Astrocyte of the cerebellum (primary cell): ENCODE data around the gene FCN2.

Experiments
- DNase-seq: peaks from one replicate; pipeline ENCODE4 v3.0.0-alpha.2; 2011; ENCODE audit warnings: low read depth
- H3K4me3 ChIP-seq: 2 replicates; pipeline ENCODE4 v1.5.1; 2011; ENCODE audit warnings: mild to moderate bottlenecking, low read depth, low read length, moderate library complexity
- in situ Hi-C: cut with HindIII; loops from 2 replicates; pipeline ENCODE4 v1.10.0; 2017; ENCODE audit warnings: low sequenced_read_pairs
- TF ChIP-seq, protein P1 (sequence below): IDR thresholded peaks from 2 replicates; pipeline ENCODE4 v1.5.1; 2012; ENCODE audit warnings: low read length, low read depth, moderate library complexity, mild to moderate bottlenecking; ENCODE audit errors: missing control alignments

The FCN2 gene

DNA sequence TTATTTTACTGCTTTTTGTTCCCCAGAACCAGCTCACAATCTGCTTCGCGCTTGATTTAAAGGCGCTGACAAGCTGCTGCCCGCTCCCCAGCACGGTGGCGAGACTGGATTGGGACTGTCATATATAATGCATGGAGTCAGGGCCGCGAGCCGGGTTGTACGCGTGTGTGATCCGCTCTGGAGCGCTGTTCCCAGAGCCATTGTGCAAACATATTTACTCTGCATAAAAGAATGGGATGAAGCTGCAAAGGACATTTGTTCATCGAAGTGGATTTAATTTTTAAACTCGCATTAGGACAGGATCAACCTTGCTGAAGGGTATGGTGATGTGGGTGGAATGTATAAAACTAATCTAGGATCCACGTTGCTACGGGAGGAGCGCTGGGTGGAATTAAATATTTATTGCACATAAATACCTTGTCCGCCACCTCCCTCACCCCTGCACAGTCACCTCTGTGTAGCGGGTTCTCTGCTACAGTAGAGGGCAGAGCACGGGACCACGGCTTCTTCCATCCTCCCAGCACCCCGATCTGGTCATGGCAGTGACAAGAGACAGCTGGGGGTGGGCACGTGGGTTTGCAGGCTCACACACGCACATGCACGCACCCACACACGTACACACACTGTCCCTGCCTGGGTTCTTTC lies 55.2 kb downstream of the FCN2 start:
- no peak overlapping the region for H3K4me3 ChIP-seq
- TF ChIP-seq, protein P1, sequence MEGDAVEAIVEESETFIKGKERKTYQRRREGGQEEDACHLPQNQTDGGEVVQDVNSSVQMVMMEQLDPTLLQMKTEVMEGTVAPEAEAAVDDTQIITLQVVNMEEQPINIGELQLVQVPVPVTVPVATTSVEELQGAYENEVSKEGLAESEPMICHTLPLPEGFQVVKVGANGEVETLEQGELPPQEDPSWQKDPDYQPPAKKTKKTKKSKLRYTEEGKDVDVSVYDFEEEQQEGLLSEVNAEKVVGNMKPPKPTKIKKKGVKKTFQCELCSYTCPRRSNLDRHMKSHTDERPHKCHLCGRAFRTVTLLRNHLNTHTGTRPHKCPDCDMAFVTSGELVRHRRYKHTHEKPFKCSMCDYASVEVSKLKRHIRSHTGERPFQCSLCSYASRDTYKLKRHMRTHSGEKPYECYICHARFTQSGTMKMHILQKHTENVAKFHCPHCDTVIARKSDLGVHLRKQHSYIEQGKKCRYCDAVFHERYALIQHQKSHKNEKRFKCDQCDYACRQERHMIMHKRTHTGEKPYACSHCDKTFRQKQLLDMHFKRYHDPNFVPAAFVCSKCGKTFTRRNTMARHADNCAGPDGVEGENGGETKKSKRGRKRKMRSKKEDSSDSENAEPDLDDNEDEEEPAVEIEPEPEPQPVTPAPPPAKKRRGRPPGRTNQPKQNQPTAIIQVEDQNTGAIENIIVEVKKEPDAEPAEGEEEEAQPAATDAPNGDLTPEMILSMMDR = no peak
- in situ Hi-C loops = no loop called here
- no peak for DNase-seq

DNA sequence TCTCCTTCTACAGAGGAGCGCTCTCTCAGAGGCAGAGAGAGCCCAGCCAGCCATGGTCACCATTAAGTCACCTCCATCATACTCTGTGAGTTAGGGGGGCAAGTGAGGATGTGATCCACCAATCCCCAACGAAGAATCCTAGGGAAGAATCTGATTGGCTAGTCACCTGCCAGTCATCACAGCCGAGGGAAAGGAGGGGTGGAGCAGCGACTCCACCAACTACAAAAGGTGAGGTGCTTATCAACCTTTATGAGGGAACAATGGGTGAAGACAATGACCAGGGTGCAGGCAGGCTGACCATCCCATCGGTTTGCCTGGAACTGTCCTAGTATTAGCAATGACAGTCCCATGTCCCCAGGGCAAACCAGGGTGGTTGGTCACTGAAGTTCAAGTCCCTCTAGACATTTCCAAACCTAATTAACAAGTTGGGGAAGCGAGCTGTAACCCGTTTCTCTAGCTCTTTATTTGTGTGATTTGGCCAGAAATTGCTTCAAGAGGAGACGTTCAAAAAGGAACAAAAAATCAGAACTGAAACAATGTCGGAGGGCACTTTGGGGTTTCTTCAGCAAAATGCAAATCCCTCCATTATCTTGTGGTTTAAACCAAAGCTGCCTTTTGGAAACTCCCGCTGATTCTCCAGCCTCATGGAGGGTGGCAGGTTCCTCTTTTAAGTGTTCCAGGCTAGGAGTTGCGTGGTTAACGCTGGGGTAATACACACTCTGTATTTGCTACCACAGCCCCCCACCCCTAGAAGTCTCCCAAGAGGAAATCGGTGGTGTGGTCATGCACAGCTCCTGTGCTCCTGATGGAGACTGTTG lies 55.9 kb downstream of the FCN2 start:
- no peak overlapping the region for H3K4me3 ChIP-seq
- in situ Hi-C loops = no loop called here
- no peak for DNase-seq
- TF ChIP-seq, protein P1 = no peak
